Trophoblast cell (in vitro differentiated cells and primary cell): ENCODE data around the gene SPATC1L.

ENCODE experiments used
- DNase-seq, 2 donors: peaks; one replicate each; pipeline ENCODE4 v3.0.0-alpha.2; 2016
- H2AFZ ChIP-seq: 2 replicates; pipeline ENCODE4 v1.6.1; 2013; ENCODE audit warnings: low read length, moderate library complexity, mild to moderate bottlenecking; ENCODE audit not compliant: insufficient read depth, poor library complexity
- H2AK5ac ChIP-seq: 2 replicates; pipeline ENCODE4 v1.6.1; 2013; ENCODE audit warnings: mild to moderate bottlenecking, low read length
- H2BK120ac ChIP-seq: 2 replicates; pipeline ENCODE4 v1.6.1; 2013; ENCODE audit warnings: low read length, mild to moderate bottlenecking, moderate library complexity; ENCODE audit not compliant: insufficient read depth, poor library complexity
- H2BK12ac ChIP-seq: 2 replicates; pipeline ENCODE4 v1.6.1; 2013; ENCODE audit warnings: mild to moderate bottlenecking, low read length, moderate library complexity
- H2BK5ac ChIP-seq: 2 replicates; pipeline ENCODE4 v1.6.1; 2013; ENCODE audit warnings: low read length, low read depth, moderate library complexity, mild to moderate bottlenecking; ENCODE audit not compliant: poor library complexity
- H3K14ac ChIP-seq: 2 replicates; pipeline ENCODE4 v1.6.1; 2013; ENCODE audit warnings: mild to moderate bottlenecking, low read length
- H3K18ac ChIP-seq: 2 replicates; pipeline ENCODE4 v1.6.1; 2013; ENCODE audit warnings: mild to moderate bottlenecking, low read length
- H3K23ac ChIP-seq: 2 replicates; pipeline ENCODE4 v1.6.1; 2013; ENCODE audit warnings: low read length
- H3K27ac ChIP-seq: 2 replicates; pipeline ENCODE4 v1.5.1; 2013; ENCODE audit warnings: low read depth, mild to moderate bottlenecking, inconsistent platforms, low read length, moderate library complexity
- H3K27me3 ChIP-seq: 2 replicates; pipeline ENCODE4 v1.6.1; 2013; ENCODE audit warnings: inconsistent platforms, mild to moderate bottlenecking, low read length, moderate library complexity; ENCODE audit not compliant: insufficient read depth
- H3K36me3 ChIP-seq, 2 experiments: 1 replicate in 1 of 2; 2 replicates in 1 of 2; pipeline ENCODE4 v1.6.1; 2013; ENCODE audit warnings: low read length in 2 of 2, mild to moderate bottlenecking in 2 of 2, moderate library complexity in 1 of 2; ENCODE audit not compliant: insufficient read depth in 2 of 2, control insufficient read depth in 1 of 2
- H3K4ac ChIP-seq: 2 replicates; pipeline ENCODE4 v1.6.1; 2013; ENCODE audit warnings: low read depth, mild to moderate bottlenecking, low read length, moderate library complexity
- H3K4me1 ChIP-seq, 2 experiments: 1 replicate in 1 of 2; 2 replicates in 1 of 2; pipeline ENCODE4 v1.6.1; 2013; ENCODE audit warnings: low read length in 2 of 2, mild to moderate bottlenecking in 2 of 2, moderate library complexity in 1 of 2; ENCODE audit not compliant: insufficient read depth in 2 of 2, control insufficient read depth in 1 of 2
- H3K4me2 ChIP-seq: 2 replicates; pipeline ENCODE4 v1.6.1; 2013; ENCODE audit warnings: inconsistent platforms, mild to moderate bottlenecking, low read length, moderate library complexity
- H3K4me3 ChIP-seq: 2 replicates; pipeline ENCODE4 v1.5.1; 2013; ENCODE audit warnings: mild to moderate bottlenecking, low read depth, low read length, inconsistent platforms
- H3K79me1 ChIP-seq: one replicate; pipeline ENCODE4 v1.6.1; 2013; ENCODE audit warnings: low read length
- H3K79me2 ChIP-seq: 2 replicates; pipeline ENCODE4 v1.6.1; 2013; ENCODE audit warnings: low read length, mild to moderate bottlenecking; ENCODE audit not compliant: control insufficient read depth, insufficient read depth, poor library complexity
- H3K9ac ChIP-seq: 2 replicates; pipeline ENCODE4 v1.6.1; 2013; ENCODE audit warnings: mild to moderate bottlenecking, low read length
- H3K9me3 ChIP-seq: 2 replicates; pipeline ENCODE4 v1.6.1; 2013; ENCODE audit warnings: low read depth, mild to moderate bottlenecking, control low read depth, inconsistent platforms, low read length; ENCODE audit not compliant: insufficient read depth
- H4K12ac ChIP-seq: 2 replicates; pipeline ENCODE4 v1.6.1; 2013; ENCODE audit warnings: low read depth, mild to moderate bottlenecking, low read length, moderate library complexity
- H4K8ac ChIP-seq: 2 replicates; pipeline ENCODE4 v1.6.1; 2013; ENCODE audit warnings: low read depth, mild to moderate bottlenecking, low read length, moderate library complexity
- H4K91ac ChIP-seq: one replicate; pipeline ENCODE4 v1.6.1; 2013; ENCODE audit warnings: low read depth, mild to moderate bottlenecking, low read length, moderate library complexity
- WGBS: extraction: QIAGEN DNeasy Blood & Tissue Kit; methylation state at CpG from one replicate; pipeline ENCODE4 v1.1.7; 2013; ENCODE audit warnings: missing lambda C conversion rate; ENCODE audit not compliant: insufficient read length, insufficient coverage; ENCODE audit errors: extremely low coverage; 5-methylcytosine and 5-hydroxymethylcytosine counted together

The SPATC1L gene

DNA sequence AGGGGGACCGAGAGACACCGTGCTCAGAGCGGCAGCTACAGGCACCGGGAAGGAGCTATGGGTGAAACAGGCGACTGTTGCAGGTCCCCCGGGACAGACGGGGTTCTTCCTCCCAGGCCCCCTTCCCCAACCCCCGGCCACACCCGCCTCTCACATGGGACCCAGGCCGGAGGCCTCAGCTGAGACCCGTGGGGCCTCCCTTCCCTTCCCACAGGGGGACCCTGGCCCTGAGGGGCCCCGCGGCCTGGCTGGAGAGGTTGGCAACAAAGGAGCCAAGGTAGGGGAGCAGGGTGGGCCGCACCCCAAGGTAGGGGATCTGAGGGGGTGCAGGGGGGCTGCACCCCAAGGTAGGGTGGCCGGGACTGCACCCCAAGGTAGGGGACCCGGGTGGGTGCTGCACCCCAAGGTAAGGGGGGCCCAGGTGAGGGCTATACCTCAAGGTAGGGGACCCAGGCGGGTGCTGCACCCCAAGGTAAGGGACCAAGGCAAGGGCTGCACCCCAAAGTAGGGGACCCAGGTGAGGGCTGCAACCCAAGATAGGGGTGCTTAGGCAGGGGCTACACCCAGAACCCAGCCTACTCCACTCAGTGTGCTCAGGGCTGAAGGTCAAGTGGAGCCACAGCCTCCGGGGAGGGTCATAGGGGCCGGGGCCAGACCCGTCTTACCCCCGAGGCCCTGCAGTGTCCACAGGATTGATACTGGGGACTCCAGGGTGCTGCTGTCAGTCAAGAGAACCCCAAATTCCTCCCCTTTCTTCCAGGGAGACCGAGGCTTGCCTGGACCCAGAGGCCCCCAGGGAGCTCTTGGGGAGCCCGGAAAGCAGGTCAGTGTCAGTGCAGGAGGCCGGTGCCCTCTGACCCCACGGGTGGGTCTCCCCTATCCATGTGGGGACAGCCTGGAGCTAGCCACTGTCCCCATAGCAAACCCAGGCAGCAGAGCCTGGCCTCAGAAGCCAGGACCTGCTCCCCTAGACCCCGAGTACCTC, 63.7 kb downstream of the SPATC1L start:
- Histone ChIP-seq H2AFZ (no peak overlapping the region), H3K36me3 (peaks cover 46 to 54% of the 10 kb centered on the region in 2 experiments), H3K79me1 (no peaks in the 10 kb centered on the region), H3K9ac (no peak overlapping the region), H3K4me1 (no peaks in the 10 kb centered on the region), H4K8ac (no peak overlapping the region), H3K79me2 (no peaks in the 10 kb centered on the region), H3K4me2 (no peak overlapping the region), H2BK12ac (no peak overlapping the region), H3K4ac (no peak overlapping the region), H3K18ac (no peak overlapping the region), H4K12ac (no peak overlapping the region), H3K14ac (no peak overlapping the region), H2BK120ac (no peak overlapping the region), H2AK5ac (no peak overlapping the region), H3K27me3 (no peaks in the 10 kb centered on the region), H3K9me3 (peaks cover 9% of the 10 kb centered on the region), H2BK5ac (no peak overlapping the region), H3K27ac (no peak overlapping the region), H4K91ac (no peak overlapping the region), H3K23ac (no peak overlapping the region), H3K4me3 (no peak overlapping the region)
- WGBS = no CpG with 5 or more reads among the region's 26 CpGs
- DNase-seq = no peak

- H4K8ac ChIP-seq = no peak overlapping the region
- DNase-seq = no peak
- H3K14ac ChIP-seq = no peak overlapping the region
- H3K4me2 ChIP-seq = no peak overlapping the region
- no peak overlapping the region for H4K91ac ChIP-seq
- H3K79me2 ChIP-seq = no peaks in the 10 kb centered on the region
- no peak overlapping the region for H2BK120ac ChIP-seq
- H2BK5ac ChIP-seq = no peak overlapping the region
- no peak overlapping the region for H3K27ac ChIP-seq
- no peak overlapping the region for H2BK12ac ChIP-seq
- WGBS = no CpG with 5 or more reads among the region's 14 CpGs
- H3K18ac ChIP-seq = no peak overlapping the region
- no peak overlapping the region for H3K9ac ChIP-seq
- H4K12ac ChIP-seq = no peak overlapping the region
- peaks cover 7% of the 10 kb centered on the region for H3K9me3 ChIP-seq
- no peak overlapping the region for H3K23ac ChIP-seq
- no peak overlapping the region for H3K4ac ChIP-seq
- peaks cover 44 to 47% of the 10 kb centered on the region in 2 experiments for H3K36me3 ChIP-seq
- no peak overlapping the region for H2AK5ac ChIP-seq
- H3K4me1 ChIP-seq = no peaks in the 10 kb centered on the region
- no peaks in the 10 kb centered on the region for H3K79me1 ChIP-seq
- no peaks in the 10 kb centered on the region for H3K27me3 ChIP-seq
- no peak overlapping the region for H2AFZ ChIP-seq
- no peak overlapping the region for H3K4me3 ChIP-seq
These were observed 64.5 kb downstream of the SPATC1L start for GRCh38 chr21:46119637-46120271.

DNA sequence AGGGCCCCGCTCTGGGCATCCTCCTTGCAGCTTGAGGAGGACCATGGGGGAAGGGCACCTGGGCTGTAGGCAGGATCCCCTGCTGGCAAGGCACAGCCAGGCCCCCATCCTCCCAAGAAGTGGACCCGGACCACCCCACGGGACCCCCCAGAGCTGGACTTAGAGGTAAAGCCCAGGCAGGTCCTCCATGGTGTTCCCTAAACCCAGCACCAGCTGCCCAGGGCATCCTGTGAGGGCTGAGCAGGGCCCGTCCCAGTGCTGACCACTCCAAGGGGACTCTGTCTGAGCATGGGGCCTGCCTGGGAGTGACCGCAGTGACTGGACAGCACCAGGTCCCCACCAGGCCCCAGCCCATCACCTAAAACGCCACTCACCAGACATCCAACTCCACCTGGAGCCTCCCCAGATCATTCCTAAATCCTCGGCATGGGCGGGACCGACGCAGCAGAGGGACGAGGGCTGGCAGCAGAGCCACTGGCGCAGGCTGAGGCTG, 65.1 kb downstream of the SPATC1L start:
- no peaks in the 10 kb centered on the region for H3K79me2 ChIP-seq
- no peak overlapping the region for H3K27ac ChIP-seq
- H3K36me3 ChIP-seq = peaks cover 44 to 47% of the 10 kb centered on the region in 2 experiments
- H3K4me3 ChIP-seq = no peak overlapping the region
- no peak overlapping the region for H3K23ac ChIP-seq
- no peak overlapping the region for H2BK120ac ChIP-seq
- H4K91ac ChIP-seq = no peak overlapping the region
- H3K4ac ChIP-seq = no peak overlapping the region
- no peak overlapping the region for H3K4me2 ChIP-seq
- no peak overlapping the region for H3K18ac ChIP-seq
- WGBS = no CpG with 5 or more reads among the region's 12 CpGs
- H3K9me3 ChIP-seq = peaks cover 7% of the 10 kb centered on the region
- H3K14ac ChIP-seq = no peak overlapping the region
- no peak for DNase-seq
- no peaks in the 10 kb centered on the region for H3K27me3 ChIP-seq
- H3K9ac ChIP-seq = no peak overlapping the region
- H2AFZ ChIP-seq = no peak overlapping the region
- no peak overlapping the region for H2BK12ac ChIP-seq
- no peak overlapping the region for H2AK5ac ChIP-seq
- no peak overlapping the region for H4K12ac ChIP-seq
- no peaks in the 10 kb centered on the region for H3K79me1 ChIP-seq
- no peak overlapping the region for H4K8ac ChIP-seq
- H3K4me1 ChIP-seq = no peaks in the 10 kb centered on the region
- no peak overlapping the region for H2BK5ac ChIP-seq

- no peak overlapping the region for H2AFZ ChIP-seq
- H3K79me2 ChIP-seq = no peaks in the 10 kb centered on the region
- H3K4me3 ChIP-seq = no peak overlapping the region
- no peaks in the 10 kb centered on the region for H3K27me3 ChIP-seq
- no peak for DNase-seq
- no peaks in the 10 kb centered on the region for H3K79me1 ChIP-seq
- no peak overlapping the region for H4K91ac ChIP-seq
- H4K8ac ChIP-seq = no peak overlapping the region
- no peaks in the 10 kb centered on the region for H3K4me1 ChIP-seq
- H3K9ac ChIP-seq = no peak overlapping the region
- H3K36me3 ChIP-seq = peaks cover 49 to 51% of the 10 kb centered on the region in 2 experiments
- H2BK12ac ChIP-seq = no peak overlapping the region
- H3K27ac ChIP-seq = no peak overlapping the region
- H2AK5ac ChIP-seq = no peak overlapping the region
- H3K4ac ChIP-seq = no peak overlapping the region
- H4K12ac ChIP-seq = no peak overlapping the region
- no peak overlapping the region for H3K14ac ChIP-seq
- H2BK5ac ChIP-seq = no peak overlapping the region
- no peak overlapping the region for H2BK120ac ChIP-seq
- H3K9me3 ChIP-seq = peaks cover 7% of the 10 kb centered on the region
- H3K18ac ChIP-seq = no peak overlapping the region
- WGBS = no CpG with 5 or more reads among the region's 27 CpGs
- no peak overlapping the region for H3K4me2 ChIP-seq
- no peak overlapping the region for H3K23ac ChIP-seq
These were observed 65.7 kb downstream of the SPATC1L start for GRCh38 chr21:46118316-46119143.
